Activated naive CD4-positive, alpha-beta T cell treated with anti-CD3 and anti-CD28 coated beads for 36 hours (primary cell): ENCODE measurements around the gene SCN1A. TPM values are rescaled to one million over a fixed set of nuclear protein-coding genes. Genes with fewer than 3 reads are reported as not detected.
"Not testable (repeated sequence)": the region's sequence is repeated elsewhere in the genome, so short reads cannot be mapped to it uniquely, and the experiment has no call there.

ENCODE experiments used
- CTCF ChIA-PET: fragments of 350-600 bp; sonication (Branson Sonifier 250); formaldehyde crosslinking; loops from one replicate; lab custom pipeline; 2021; ENCODE audit warnings: antibody characterized with exemption; lab: Charles Lee
- DNase-seq: peaks from one replicate; pipeline ENCODE4 v3.0.0-alpha.2; 2020
- H3K27ac Mint-ChIP-seq: one replicate; pipeline ENCODE4 v1.8.0; 2021; ENCODE audit warnings: mild to moderate bottlenecking, mixed read lengths
- H3K27me3 Mint-ChIP-seq: one replicate; pipeline ENCODE4 v1.8.0; 2021; ENCODE audit warnings: low read depth, mixed read lengths
- H3K36me3 Mint-ChIP-seq: one replicate; pipeline ENCODE4 v1.8.0; 2021; ENCODE audit warnings: low read depth, mixed read lengths
- H3K4me1 Mint-ChIP-seq: one replicate; pipeline ENCODE4 v1.8.0; 2021; ENCODE audit warnings: low read depth, mixed read lengths
- H3K4me3 Mint-ChIP-seq: one replicate; pipeline ENCODE4 v1.8.0; 2021; ENCODE audit warnings: mild to moderate bottlenecking, moderate library complexity, mixed read lengths
- H3K9me3 Mint-ChIP-seq: one replicate; pipeline ENCODE4 v1.8.0; 2021; ENCODE audit warnings: mixed read lengths
- intact Hi-C: fragments of 100-400 bp; cut with micrococcal nuclease; formaldehyde crosslinking; loops from one replicate; pipeline ENCODE4 v1.15.1; 2023
- total RNA-seq, 2 experiments: library from RNA; stranded (reverse); gene quantifications; one replicate each; pipeline ENCODE4 v1.2.3, GENCODE V29; 2021

Gene SCN1A
- total RNA-seq, 2 experiments from 2014 or later = not detected

- Mint-ChIP-seq H3K36me3 (no peaks in the 10 kb centered on the region), H3K4me3 (no peak overlapping the region), H3K27ac (no peak overlapping the region), H3K27me3 (peaks cover 6% of the 10 kb centered on the region), H3K4me1 (no peaks in the 10 kb centered on the region), H3K9me3 (no peaks in the 10 kb centered on the region)
- intact Hi-C loops = no loop called here
- CTCF ChIA-PET = no interaction called here
- no peak for DNase-seq
Measured at GRCh38 chr2:166148500-166149400, 20.9 kb upstream of the SCN1A start.

GRCh38 chr2:166147883-166148282 lies 20.1 kb upstream of the SCN1A start:
- Mint-ChIP-seq H3K4me1 (no peaks in the 10 kb centered on the region), H3K9me3 (no peaks in the 10 kb centered on the region), H3K27ac (no peak overlapping the region), H3K36me3 (no peaks in the 10 kb centered on the region), H3K27me3 (peaks cover 2% of the 10 kb centered on the region), H3K4me3 (no peak overlapping the region)
- intact Hi-C loops = no loop called here
- CTCF ChIA-PET = no interaction called here
- no peak for DNase-seq

DNA sequence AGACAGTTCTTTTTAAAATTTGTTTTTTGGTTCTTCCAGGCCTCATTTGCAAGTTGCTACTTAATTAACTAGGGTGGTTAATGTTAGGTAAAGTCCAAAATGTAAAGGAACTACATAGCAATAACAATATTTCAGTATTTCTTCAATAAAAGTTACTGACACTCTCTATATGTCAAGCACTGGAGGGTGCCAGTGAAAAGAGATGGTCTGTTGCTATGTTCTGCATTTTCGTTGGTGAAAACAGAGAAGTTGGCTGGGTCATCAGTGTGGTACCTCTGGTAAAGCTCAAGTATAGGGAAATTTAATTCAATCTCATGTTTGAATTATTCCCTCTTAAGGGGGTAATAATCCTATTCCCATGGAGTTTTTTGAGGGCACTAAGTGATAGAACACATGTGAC lies 16.3 kb upstream of the SCN1A start:
- CTCF ChIA-PET = no interaction called here
- peaks cover 4% of the 10 kb centered on the region for H3K9me3 Mint-ChIP-seq
- no peak overlapping the region for H3K27ac Mint-ChIP-seq
- DNase-seq = no peak
- intact Hi-C loops = no loop called here
- H3K4me1 Mint-ChIP-seq = no peaks in the 10 kb centered on the region
- H3K36me3 Mint-ChIP-seq = no peaks in the 10 kb centered on the region
- peaks cover 7% of the 10 kb centered on the region for H3K27me3 Mint-ChIP-seq
- H3K4me3 Mint-ChIP-seq = no peak overlapping the region

- peaks cover 4% of the 10 kb centered on the region for H3K9me3 Mint-ChIP-seq
- H3K27ac Mint-ChIP-seq = no peak overlapping the region
- H3K36me3 Mint-ChIP-seq = no peaks in the 10 kb centered on the region
- DNase-seq = no peak
- no peak overlapping the region for H3K4me3 Mint-ChIP-seq
- intact Hi-C loops = no loop called here
- CTCF ChIA-PET = interaction anchor here (1.5 kb wide), 1 partner anchor 12 kb away, joined by 8 read pairs; the partner anchor contains the start of gene SCN1A
- no peaks in the 10 kb centered on the region for H3K4me1 Mint-ChIP-seq
- H3K27me3 Mint-ChIP-seq = peaks cover 14% of the 10 kb centered on the region
Measured at GRCh38 chr2:166140932-166141331, 13.1 kb upstream of the SCN1A start.

DNA sequence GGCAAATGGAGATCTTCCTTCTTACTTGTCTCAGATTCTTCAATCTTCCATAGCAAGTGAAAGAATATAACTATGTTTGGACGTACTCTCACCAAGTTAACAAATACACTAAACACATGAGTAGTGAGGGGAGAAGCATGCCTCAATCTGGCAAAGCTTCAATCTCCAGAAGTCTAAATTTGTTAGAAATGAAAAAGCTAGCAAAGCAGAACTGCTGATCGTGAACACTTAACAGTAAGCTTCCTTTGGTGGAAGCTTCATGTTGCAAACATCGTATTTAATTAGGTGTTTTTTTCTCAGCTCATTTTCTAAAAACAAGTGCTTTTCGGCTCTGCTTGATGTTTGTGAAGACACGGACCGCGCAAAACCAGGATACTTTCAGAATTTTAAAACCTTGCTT lies 12.7 kb upstream of the SCN1A start:
- H3K4me1 Mint-ChIP-seq = no peaks in the 10 kb centered on the region
- H3K27ac Mint-ChIP-seq = no peak overlapping the region
- CTCF ChIA-PET = interaction anchor here (1.5 kb wide), 1 partner anchor 12 kb away, joined by 8 read pairs; the partner anchor contains the start of gene SCN1A
- peaks cover 12% of the 10 kb centered on the region for H3K27me3 Mint-ChIP-seq
- DNase-seq = no peak
- peaks cover 4% of the 10 kb centered on the region for H3K9me3 Mint-ChIP-seq
- H3K36me3 Mint-ChIP-seq = no peaks in the 10 kb centered on the region
- H3K4me3 Mint-ChIP-seq = no peak overlapping the region
- intact Hi-C loops = no loop called here

- CTCF ChIA-PET, DNase-seq, H3K27ac Mint-ChIP-seq, intact Hi-C loops, H3K4me1 Mint-ChIP-seq, H3K36me3 Mint-ChIP-seq, H3K4me3 Mint-ChIP-seq, H3K9me3 Mint-ChIP-seq: not testable (repeated sequence)
- H3K27me3 Mint-ChIP-seq = peaks cover 12% of the 10 kb centered on the region
Measured at GRCh38 chr2:166139479-166139878, 11.7 kb upstream of the SCN1A start.

- Mint-ChIP-seq H3K4me3 (no peak overlapping the region), H3K27ac (no peak overlapping the region), H3K27me3 (peaks cover 12% of the 10 kb centered on the region), H3K4me1 (no peaks in the 10 kb centered on the region), H3K36me3 (no peaks in the 10 kb centered on the region), H3K9me3 (peaks cover 4% of the 10 kb centered on the region)
- intact Hi-C loops = no loop called here
- no peak for DNase-seq
- CTCF ChIA-PET = no interaction called here
Measured at GRCh38 chr2:166138667-166139066, 10.8 kb upstream of the SCN1A start.

DNA sequence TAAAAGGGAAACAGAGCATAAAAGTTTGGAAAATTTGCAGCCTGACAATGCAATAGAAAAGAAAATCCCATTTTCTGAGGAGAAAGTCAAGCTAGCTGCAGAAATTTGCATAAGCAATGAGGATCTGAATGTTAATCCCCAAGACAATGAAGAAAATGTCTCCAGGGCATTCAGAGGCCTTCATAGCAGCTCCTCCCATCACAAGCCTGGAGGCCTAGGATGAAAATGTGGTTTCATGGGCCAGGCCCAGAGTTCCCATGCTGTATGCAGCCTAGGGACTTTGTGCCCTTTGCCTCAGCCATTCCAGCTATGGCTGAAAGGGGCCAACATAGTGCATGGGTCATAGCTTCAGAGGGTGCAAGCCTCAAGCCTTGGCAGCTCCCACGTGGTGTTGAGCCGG lies 10.3 kb upstream of the SCN1A start:
- no peaks in the 10 kb centered on the region for H3K4me1 Mint-ChIP-seq
- no peak overlapping the region for H3K4me3 Mint-ChIP-seq
- no peak overlapping the region for H3K27ac Mint-ChIP-seq
- H3K9me3 Mint-ChIP-seq = peaks cover 4% of the 10 kb centered on the region
- no peak for DNase-seq
- H3K27me3 Mint-ChIP-seq = peaks cover 12% of the 10 kb centered on the region
- intact Hi-C loops = no loop called here
- H3K36me3 Mint-ChIP-seq = no peaks in the 10 kb centered on the region
- CTCF ChIA-PET = no interaction called here

DNA sequence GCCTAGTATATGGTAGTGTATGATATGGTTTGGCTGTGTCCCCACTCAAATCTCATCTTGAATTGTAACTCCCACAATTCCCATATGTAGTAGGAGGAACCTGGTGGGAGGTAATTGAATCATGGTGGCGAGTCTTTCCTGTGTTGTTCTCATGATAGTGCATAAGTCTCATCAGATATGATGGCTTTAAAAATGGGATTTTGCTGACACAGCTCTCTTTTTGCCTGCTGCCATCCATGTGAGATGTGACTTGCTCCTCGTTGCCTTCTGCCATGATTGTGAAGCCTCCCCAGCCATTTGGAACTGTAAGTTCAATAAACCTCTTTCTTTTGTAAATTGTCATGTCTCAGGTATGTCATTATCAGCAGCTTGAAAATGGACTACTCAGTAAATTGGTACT lies 9.5 kb upstream of the SCN1A start:
- peaks cover 4% of the 10 kb centered on the region for H3K9me3 Mint-ChIP-seq
- peaks cover 12% of the 10 kb centered on the region for H3K27me3 Mint-ChIP-seq
- no peak for DNase-seq
- CTCF ChIA-PET = no interaction called here
- H3K4me1 Mint-ChIP-seq = no peaks in the 10 kb centered on the region
- intact Hi-C loops = no loop called here
- H3K27ac Mint-ChIP-seq = no peak overlapping the region
- H3K4me3 Mint-ChIP-seq = no peak overlapping the region
- no peaks in the 10 kb centered on the region for H3K36me3 Mint-ChIP-seq

DNA sequence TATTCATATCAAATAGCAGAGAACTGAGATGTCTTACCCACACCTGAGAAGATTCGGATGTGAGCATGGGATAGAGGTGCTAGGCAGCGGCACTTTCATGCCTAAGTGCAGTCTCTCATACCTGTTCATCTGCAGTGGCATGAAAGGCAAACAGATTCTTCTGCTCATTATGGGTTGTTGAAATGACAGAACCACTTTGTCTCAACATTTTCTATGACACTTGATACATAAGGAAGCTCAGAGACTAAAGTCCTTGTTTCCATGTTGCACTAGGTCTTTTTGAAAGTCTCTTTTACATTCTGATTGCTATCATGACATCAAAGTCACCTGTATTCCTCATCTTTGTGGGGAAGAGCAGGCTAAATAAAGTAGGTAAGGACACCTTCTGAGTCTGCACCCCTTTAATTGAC lies 8.0 kb upstream of the SCN1A start:
- CTCF ChIA-PET = interaction anchor here (0.7 kb wide), 1 partner anchor 181 kb away, joined by 3 read pairs; no protein-coding TSS in a partner anchor
- Mint-ChIP-seq H3K4me3 (no peak overlapping the region), H3K4me1 (no peaks in the 10 kb centered on the region), H3K36me3 (no peaks in the 10 kb centered on the region), H3K27me3 (peaks cover 7% of the 10 kb centered on the region), H3K27ac (no peak overlapping the region), H3K9me3 (peaks cover 4% of the 10 kb centered on the region)
- DNase-seq = no peak
- intact Hi-C loops = no loop called here

GRCh38 chr2:166135152-166135848 lies 7.5 kb upstream of the SCN1A start:
- no peak overlapping the region for H3K27ac Mint-ChIP-seq
- no peak for DNase-seq
- no peaks in the 10 kb centered on the region for H3K36me3 Mint-ChIP-seq
- intact Hi-C loops = no loop called here
- H3K4me3 Mint-ChIP-seq = no peak overlapping the region
- CTCF ChIA-PET = interaction anchor here (0.6 to 0.7 kb wide), 2 partner anchors 38 to 180 kb away, joined by 3 read pairs; no protein-coding TSS in a partner anchor
- H3K4me1 Mint-ChIP-seq = no peaks in the 10 kb centered on the region
- peaks cover 4% of the 10 kb centered on the region for H3K9me3 Mint-ChIP-seq
- H3K27me3 Mint-ChIP-seq = peaks cover 7% of the 10 kb centered on the region

- Mint-ChIP-seq H3K27ac (no peak overlapping the region), H3K9me3 (peaks cover 3% of the 10 kb centered on the region), H3K4me3 (no peak overlapping the region), H3K27me3 (peaks cover 13% of the 10 kb centered on the region), H3K36me3 (no peaks in the 10 kb centered on the region), H3K4me1 (no peaks in the 10 kb centered on the region)
- DNase-seq = no peak
- CTCF ChIA-PET = interaction anchor here (1.6 kb wide), 1 partner anchor 179 kb away, joined by 3 read pairs; no protein-coding TSS in a partner anchor
- intact Hi-C loops = no loop called here
Measured at GRCh38 chr2:166134252-166135151, 6.7 kb upstream of the SCN1A start.
